Keratinocyte (primary cell): ENCODE results near the gene LCTL. TPM values are rescaled to one million over a fixed set of nuclear protein-coding genes. Genes with fewer than 3 reads are reported as not detected.

Experiments
- DNase-seq: peaks from one replicate; pipeline ENCODE4 v3.0.0-alpha.2; 2011; ENCODE audit warnings: low read depth, missing footprints, low spot score
- FAIRE-seq: peaks from 2 replicates; lab custom pipeline; 2011; peaks lifted over from hg19 to GRCh38; lab: Jason Lieb, UNC
- H2AFZ ChIP-seq: 2 replicates; pipeline ENCODE4 v1.6.0; 2012; ENCODE audit warnings: low read length, control low read depth, inconsistent platforms; ENCODE audit not compliant: control insufficient read depth
- H3K27ac ChIP-seq: 2 replicates; pipeline ENCODE4 v1.5.1; 2011; ENCODE audit warnings: low read length; ENCODE audit not compliant: control insufficient read depth, insufficient read depth
- H3K27me3 ChIP-seq: 3 replicates; pipeline ENCODE4 v1.6.0; 2011; ENCODE audit warnings: low read length; ENCODE audit not compliant: control insufficient read depth, insufficient read depth; ENCODE audit errors: extremely low read depth
- H3K36me3 ChIP-seq, 2 experiments: 2 replicates in 1 of 2; 3 replicates in 1 of 2; pipeline ENCODE4 v1.5.1; 2011; ENCODE audit warnings: low read length in 2 of 2, mild to moderate bottlenecking in 1 of 2; ENCODE audit not compliant: control insufficient read depth in 2 of 2, insufficient read depth in 2 of 2; ENCODE audit errors: extremely low read depth in 1 of 2
- H3K4me1 ChIP-seq: 3 replicates; pipeline ENCODE4 v1.5.1; 2011; ENCODE audit warnings: low read length; ENCODE audit not compliant: control insufficient read depth, insufficient read depth; ENCODE audit errors: extremely low read depth
- H3K4me2 ChIP-seq: 3 replicates; pipeline ENCODE4 v1.6.0; 2011; ENCODE audit warnings: low read depth, low read length; ENCODE audit not compliant: control insufficient read depth, insufficient read depth; ENCODE audit errors: extremely low read depth
- H3K4me3 ChIP-seq, 3 experiments: fragments of 200-600 bp in 1 of 3; sonication (generic) in 1 of 3; 2 replicates in 2 of 3; 3 replicates in 1 of 3; pipeline ENCODE4 v1.5.1; 2011 to 2016; ENCODE audit warnings: low read length in 3 of 3, mild to moderate bottlenecking in 3 of 3, control low read depth in 2 of 3, inconsistent platforms in 1 of 3, low read depth in 1 of 3, mixed read lengths in 1 of 3, mixed run types in 1 of 3, moderate library complexity in 1 of 3; ENCODE audit not compliant: control insufficient read depth in 2 of 3, insufficient read depth in 2 of 3; ENCODE audit errors: extremely low read depth in 1 of 3
- H3K79me2 ChIP-seq: 2 replicates; pipeline ENCODE4 v1.6.0; 2012; ENCODE audit warnings: low read length; ENCODE audit not compliant: control insufficient read depth, insufficient read depth
- H3K9ac ChIP-seq: 3 replicates; pipeline ENCODE4 v1.6.0; 2011; ENCODE audit warnings: low read length; ENCODE audit not compliant: control insufficient read depth, insufficient read depth; ENCODE audit errors: extremely low read depth
- H3K9me1 ChIP-seq: 3 replicates; pipeline ENCODE4 v1.6.0; 2011; ENCODE audit warnings: low read length; ENCODE audit not compliant: control insufficient read depth, insufficient read depth; ENCODE audit errors: extremely low read depth
- H3K9me3 ChIP-seq: 2 replicates; pipeline ENCODE4 v1.5.1; 2012; ENCODE audit warnings: low read depth, low read length; ENCODE audit not compliant: control insufficient read depth
- H4K20me1 ChIP-seq: 3 replicates; pipeline ENCODE4 v1.6.0; 2011; ENCODE audit warnings: low read length; ENCODE audit not compliant: control insufficient read depth, insufficient read depth; ENCODE audit errors: extremely low read depth
- CTCF ChIP-seq, 3 experiments: IDR thresholded peaks in 1 of 3; conservative IDR thresholded peaks in 1 of 3; optimal IDR thresholded peaks in 1 of 3; 2 replicates in 2 of 3; 3 replicates in 1 of 3; pipeline versions ENCODE3 to v1.5.1; 2011; ENCODE audit warnings: low read length in 3 of 3, mild to moderate bottlenecking in 3 of 3, moderate library complexity in 2 of 3, control low read depth in 1 of 3, inconsistent platforms in 1 of 3; ENCODE audit not compliant: insufficient read depth in 2 of 3; ENCODE audit errors: extremely low read depth in 1 of 3
- EZH2 ChIP-seq: IDR thresholded peaks from one replicate; pipeline ENCODE4 v1.6.1; 2012; ENCODE audit warnings: inconsistent platforms, mild to moderate bottlenecking, low read length, moderate library complexity
- dilution Hi-C: fragments of 300-500 bp; cut with MboI; formaldehyde crosslinking; loops from one replicate; pipeline ENCODE4 v1.7.0; 2020; ENCODE audit warnings: low sequenced_read_pairs; ENCODE audit not compliant: extremely low pct_ligation_motif_present
- polyA plus RNA-seq, 5 experiments: library from polyadenylated mRNA; depleted of rRNA in 3 of 5; stranded (reverse) in 3 of 5; stranded (forward) in 1 of 5; unstranded in 1 of 5; fragments of >200 nt; gene quantifications; 1 replicate in 1 of 5; 2 replicates in 3 of 5; 3 replicates in 1 of 5; pipeline versions ENCODE4 v1.2.1 to v1.2.3, GENCODE V29; 2011 to 2012; ENCODE audit warnings: missing spikeins in 2 of 5, low read depth in 1 of 5, low replicate concordance in 1 of 5

LCTL gene
- polyA plus RNA-seq, 1 donor (not counting 4 experiments of a cell fraction or from before 2014, with no cell fraction given) = 0.38 TPM

- H3K79me2 ChIP-seq = no peaks in the 10 kb centered on the region
- no peak overlapping the region for H2AFZ ChIP-seq
- no peaks in the 10 kb centered on the region for H4K20me1 ChIP-seq
- no peaks in the 10 kb centered on the region for H3K9me1 ChIP-seq
- no peaks in the 10 kb centered on the region for H3K36me3 ChIP-seq
- dilution Hi-C loops = no loop called here
- no peak overlapping the region for H3K27ac ChIP-seq
- TF ChIP-seq CTCF (optimal IDR thresholded peaks at IDR 0.05 in 1 of 3, IDR thresholded peaks at IDR 0.05 in 1 of 3, conservative IDR thresholded peaks at IDR 0.05 in 1 of 3; ENCODE audit: extremely low read depth in 1 of 3, insufficient read depth in 2 of 3, low read length in 3 of 3) = no peak
- no peak for TF ChIP-seq EZH2
- no peak for DNase-seq
- FAIRE-seq = no peak
- no peak overlapping the region for H3K4me2 ChIP-seq
- no peaks in the 10 kb centered on the region for H3K4me1 ChIP-seq
- no peaks in the 10 kb centered on the region for H3K9me3 ChIP-seq
- no peaks in the 10 kb centered on the region for H3K27me3 ChIP-seq
- no peak overlapping the region for H3K9ac ChIP-seq
- H3K4me3 ChIP-seq = no peak overlapping the region
Measured at GRCh38 chr15:66573348-66573718, 7.5 kb upstream of the LCTL start.

- dilution Hi-C loops = no loop called here
- Histone ChIP-seq H3K27ac (no peak overlapping the region), H3K4me1 (no peaks in the 10 kb centered on the region), H3K4me3 (no peak overlapping the region), H3K79me2 (no peaks in the 10 kb centered on the region), H4K20me1 (no peaks in the 10 kb centered on the region), H3K9me1 (no peaks in the 10 kb centered on the region), H2AFZ (no peak overlapping the region), H3K36me3 (no peaks in the 10 kb centered on the region), H3K27me3 (no peaks in the 10 kb centered on the region), H3K9ac (no peak overlapping the region), H3K9me3 (no peaks in the 10 kb centered on the region), H3K4me2 (no peak overlapping the region)
- DNase-seq (no peak), FAIRE-seq (no peak)
- TF ChIP-seq EZH2 (no peak), CTCF (optimal IDR thresholded peaks at IDR 0.05 in 1 of 3, IDR thresholded peaks at IDR 0.05 in 1 of 3, conservative IDR thresholded peaks at IDR 0.05 in 1 of 3; ENCODE audit: extremely low read depth in 1 of 3, insufficient read depth in 2 of 3, low read length in 3 of 3) (no peak)
Measured at GRCh38 chr15:66572146-66572545, 6.3 kb upstream of the LCTL start.
